ENCODE results near the gene MKLN1.

Gene MKLN1

DNA sequence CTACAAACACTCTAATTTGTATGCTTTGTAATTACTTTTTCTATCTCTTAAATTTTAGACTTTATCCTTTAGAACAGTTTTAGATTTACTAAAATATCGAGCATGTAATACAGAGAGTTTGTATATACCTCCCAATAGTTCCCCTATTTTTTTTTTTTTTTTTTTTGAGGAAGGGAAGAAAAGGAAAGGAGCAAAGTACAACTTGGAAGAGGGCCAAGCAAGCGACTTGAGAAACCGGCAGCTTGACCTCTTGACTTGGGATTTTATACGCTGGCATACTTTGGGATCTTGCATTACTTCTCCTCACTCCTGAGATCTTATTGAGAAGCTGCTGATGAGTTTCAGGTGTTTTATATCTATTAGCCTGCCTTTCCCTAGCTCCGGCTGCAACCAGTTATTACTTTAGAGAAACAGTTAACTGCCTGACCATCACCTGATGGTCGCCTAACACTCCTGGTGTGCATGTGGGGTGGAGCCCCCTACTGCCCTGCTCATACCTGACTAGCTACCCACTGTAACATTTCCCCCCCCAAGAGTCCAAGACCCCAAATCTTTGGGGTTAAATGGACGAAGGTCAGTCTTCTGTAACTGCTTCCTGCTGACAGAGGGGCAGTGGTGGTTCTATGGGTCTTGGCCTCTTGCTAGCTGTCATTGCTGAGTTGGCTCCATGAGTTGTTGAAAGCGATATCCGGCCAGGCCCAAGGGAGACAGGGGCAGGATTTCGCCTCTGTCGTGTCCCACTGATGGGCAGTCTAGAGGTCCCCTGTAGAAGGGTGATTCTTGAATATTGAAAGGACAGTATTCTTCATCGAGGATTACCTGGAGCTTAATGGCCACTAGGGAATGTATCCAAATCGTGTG lies 28.5 kb downstream of the MKLN1 start:
- no peak for DNase-seq

GRCh38 chr7:131357282-131357880 lies 29.7 kb downstream of the MKLN1 start:
- DNase-seq: no peak

GRCh38 chr7:131358636-131359035 lies 31.0 kb downstream of the MKLN1 start:
- no peak for DNase-seq

DNA sequence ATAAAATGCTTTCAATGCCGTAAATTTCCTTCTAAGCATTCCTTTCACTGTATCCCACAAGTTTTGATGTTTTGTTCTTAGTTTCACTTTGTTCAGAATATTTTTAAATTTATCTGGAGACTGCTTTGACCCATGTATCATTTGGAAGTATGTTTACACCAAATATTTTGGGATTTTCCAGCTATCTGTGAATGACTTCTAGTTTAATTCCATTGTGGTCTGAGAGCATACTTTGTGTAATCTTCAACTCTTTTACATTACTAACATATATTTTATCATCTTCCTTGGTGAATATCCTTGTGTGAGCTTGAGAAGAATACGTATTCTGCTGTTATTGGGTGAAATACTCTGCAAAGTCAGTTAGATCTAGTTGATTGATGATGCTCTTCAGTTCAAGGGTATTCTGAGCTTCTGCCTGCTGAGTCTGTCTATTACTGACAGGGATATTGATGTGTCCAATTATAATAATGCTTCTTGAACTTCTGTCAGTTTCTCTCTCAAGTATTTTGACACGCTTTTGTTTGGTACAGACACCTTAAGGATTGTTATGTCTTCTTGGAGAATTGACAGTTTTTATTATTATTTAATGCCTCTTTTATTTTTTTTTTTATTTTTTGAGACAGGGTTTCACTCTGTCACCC lies 31.6 kb downstream of the MKLN1 start:
- DNase-seq: no peak

GRCh38 chr7:131363719-131364118 lies 36.0 kb downstream of the MKLN1 start:
- no peak for DNase-seq

DNA sequence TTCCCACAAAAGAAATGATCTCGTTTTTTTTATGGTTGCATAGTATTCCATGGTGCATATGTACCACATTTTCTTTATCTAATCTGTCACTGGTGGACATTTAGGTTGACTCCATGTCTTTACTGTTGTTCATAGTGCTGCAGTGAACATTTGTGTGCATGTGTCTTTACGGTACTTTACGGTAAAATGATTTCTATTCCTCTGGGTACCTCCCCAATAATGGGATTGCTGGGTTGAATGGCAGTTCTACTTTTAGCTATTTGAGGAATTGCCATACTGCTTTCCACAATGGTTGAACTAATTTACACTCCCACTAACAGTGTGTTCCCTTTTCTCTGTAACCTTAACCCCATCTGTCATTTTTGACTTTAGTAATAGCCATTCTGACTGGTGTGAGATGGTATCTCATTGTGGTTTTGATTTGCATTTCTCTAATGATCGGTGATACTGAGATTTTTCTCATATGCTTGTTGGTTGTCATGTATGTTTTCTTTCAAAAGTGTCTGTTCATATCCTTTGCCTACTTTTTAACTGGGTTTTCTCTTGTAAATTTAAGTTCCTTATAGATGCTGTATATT lies 37.2 kb downstream of the MKLN1 start:
- DNase-seq: no peak

GRCh38 chr7:131365838-131366237 lies 38.2 kb downstream of the MKLN1 start:
- no peak for DNase-seq

DNA sequence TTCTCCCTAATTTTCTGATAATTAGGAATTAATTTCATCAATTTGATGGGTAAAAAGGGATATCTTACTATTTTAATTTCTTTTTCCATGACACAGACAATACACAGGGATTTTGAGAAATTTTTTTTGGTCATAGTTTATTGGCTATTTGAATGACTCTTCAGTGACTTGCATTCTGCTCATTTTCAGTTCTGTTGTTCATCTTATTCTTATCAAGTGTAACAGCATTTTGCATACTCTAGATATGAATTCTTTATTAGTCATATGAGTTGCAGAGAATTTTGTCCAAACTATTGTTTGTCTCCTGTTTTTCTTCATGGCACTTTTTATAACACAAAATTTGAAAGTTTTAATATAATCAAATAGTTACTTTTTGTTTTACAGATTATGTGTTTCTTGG lies 41.7 kb downstream of the MKLN1 start:
- DNase-seq: no peak

DNA sequence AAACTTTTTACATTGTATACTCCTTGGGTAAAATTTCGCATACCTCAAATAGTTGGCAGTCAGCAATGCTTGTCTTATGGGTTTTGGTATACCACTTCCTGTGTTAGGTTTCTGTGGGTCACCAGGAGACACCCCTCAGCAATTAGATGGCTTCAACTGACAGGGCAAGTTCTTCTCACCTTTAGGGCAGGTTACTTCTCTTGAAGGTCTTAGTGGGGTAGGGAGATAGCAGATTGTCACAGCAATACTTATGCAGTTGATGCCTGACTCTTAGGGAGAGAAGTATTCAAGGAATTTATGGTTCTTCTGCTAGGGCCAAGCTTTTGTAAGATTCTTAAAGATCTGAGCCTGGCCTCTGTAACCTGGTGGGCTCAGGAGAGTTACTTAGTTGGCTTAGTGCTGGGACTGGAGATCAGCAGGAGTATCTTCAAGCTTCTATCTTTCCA lies 42.9 kb downstream of the MKLN1 start:
- no peak for DNase-seq

GRCh38 chr7:131371411-131371810 lies 43.7 kb downstream of the MKLN1 start:
- no peak for DNase-seq

DNA sequence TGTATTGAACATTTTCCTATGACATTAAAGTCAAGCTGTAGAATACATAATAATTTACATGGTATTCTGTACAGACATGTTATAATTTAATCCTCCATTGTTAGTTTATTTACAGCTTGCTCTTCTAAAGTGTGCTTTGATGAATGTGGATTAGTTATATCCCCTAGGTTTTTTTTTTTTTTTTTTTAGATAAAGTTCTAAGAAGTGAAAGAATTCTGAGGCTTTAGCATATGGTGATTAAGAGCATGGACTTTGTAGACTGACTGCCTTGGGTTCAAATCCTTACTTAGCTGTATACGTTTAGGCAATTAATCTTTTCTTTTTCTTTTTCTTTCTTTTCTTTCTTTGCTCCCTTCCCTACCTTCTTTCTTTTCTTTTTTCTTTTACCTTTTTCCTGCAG lies 44.9 kb downstream of the MKLN1 start:
- DNase-seq: no peak

GRCh38 chr7:131374821-131375220 lies 47.1 kb downstream of the MKLN1 start:
- DNase-seq: no peak

- no peak for DNase-seq
Measured at GRCh38 chr7:131381069-131381838, 53.6 kb downstream of the MKLN1 start.

GRCh38 chr7:131383417-131384285 lies 56.0 kb downstream of the MKLN1 start:
- no peak for DNase-seq

GRCh38 chr7:131384286-131384635 lies 56.6 kb downstream of the MKLN1 start:
- no peak for DNase-seq

GRCh38 chr7:131385039-131385605 lies 57.4 kb downstream of the MKLN1 start:
- no peak for DNase-seq

DNA sequence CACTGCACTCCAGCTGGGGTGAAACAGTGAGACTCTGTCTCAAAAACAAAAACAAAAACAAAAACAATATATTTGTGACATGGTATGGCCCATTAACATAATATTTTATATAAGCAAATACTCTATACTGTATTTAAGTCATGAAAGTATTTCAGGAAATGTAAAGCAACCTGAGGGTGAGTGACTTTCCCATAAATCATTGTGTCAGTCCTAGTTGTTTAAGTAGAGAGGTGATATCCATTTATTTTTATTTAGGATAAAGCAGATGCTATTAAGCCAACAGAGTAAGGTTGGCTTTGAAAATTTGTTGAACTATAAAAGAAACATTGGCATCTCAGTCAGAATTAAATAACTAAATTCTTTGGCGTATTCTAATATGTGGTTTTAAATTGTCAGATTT lies 60.5 kb downstream of the MKLN1 start:
- DNase-seq: no peak

GRCh38 chr7:131390275-131390674 lies 62.6 kb downstream of the MKLN1 start:
- no peak for DNase-seq

DNA sequence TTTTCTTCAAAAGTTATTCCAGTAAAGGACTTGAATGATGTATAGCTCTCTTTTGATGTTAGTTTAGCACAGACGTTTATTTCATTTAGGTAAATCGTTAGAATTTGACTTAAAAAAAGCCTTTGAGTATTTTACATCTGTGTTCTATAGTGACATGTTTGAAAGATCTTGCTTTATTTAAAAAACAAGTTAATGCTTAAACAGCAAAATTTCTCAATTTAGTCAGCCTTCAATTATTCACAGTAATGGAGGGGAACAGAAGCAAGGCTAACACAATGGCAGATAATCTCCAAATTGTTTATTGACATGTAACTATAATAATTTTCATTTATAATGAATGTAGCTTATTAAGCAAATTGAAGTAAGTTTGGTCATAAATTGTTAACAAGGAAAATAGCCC lies 63.5 kb downstream of the MKLN1 start:
- no peak for DNase-seq

- DNase-seq: no peak
Measured at GRCh38 chr7:131400681-131401176, 73.1 kb downstream of the MKLN1 start.

- no peak for DNase-seq
Measured at GRCh38 chr7:131401194-131401593, 73.5 kb downstream of the MKLN1 start.

Data from retina (tissue), 1 donor.